Middle frontal gyrus (tissue), 1 donor: ENCODE data around the gene CCDC175.

Experiments
- DNase-seq: peaks from one replicate; pipeline ENCODE4 v3.0.0-alpha.2; 2015; ENCODE audit warnings: low spot score; ENCODE audit errors: extremely low spot score

Gene CCDC175

DNA sequence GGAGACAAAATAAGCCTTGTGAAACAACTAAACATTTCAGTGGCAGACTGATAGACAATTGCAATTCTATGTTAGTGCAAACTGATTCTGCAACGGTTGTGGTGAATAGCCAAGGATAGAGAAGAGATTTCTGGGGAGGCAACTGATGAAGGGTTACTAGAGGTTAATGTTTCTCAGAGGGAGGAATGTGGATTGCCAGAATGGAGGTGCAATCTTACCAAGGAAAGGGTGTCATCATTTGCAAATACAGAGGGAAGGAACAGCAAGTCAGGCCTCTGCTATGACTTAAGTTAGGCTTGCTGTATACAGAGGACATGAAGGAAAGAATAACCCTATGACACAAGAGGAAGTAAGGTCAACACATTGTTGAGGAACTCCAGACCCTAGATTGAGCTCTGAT lies 35.8 kb downstream of the CCDC175 start:
- no peak for DNase-seq

DNA sequence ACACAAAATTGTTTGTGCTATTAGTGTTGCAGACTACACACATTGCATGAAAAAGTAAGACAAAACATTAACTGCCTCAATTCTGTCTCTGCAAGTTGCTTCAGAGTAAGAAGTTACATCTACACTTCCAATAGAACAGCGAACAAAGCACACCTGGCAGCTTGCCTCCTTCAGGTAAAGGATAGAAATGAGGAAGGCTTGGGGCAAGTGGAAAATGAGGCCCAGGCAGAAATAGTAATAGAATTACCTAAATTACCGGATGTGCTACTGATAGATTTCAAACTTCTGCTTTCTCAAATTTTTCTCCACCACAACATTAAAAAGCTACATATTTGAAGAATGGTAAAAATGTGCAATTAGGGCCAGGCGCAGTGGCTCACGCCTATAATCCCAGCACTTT lies 37.7 kb downstream of the CCDC175 start:
- DNase-seq, result no peak

DNA sequence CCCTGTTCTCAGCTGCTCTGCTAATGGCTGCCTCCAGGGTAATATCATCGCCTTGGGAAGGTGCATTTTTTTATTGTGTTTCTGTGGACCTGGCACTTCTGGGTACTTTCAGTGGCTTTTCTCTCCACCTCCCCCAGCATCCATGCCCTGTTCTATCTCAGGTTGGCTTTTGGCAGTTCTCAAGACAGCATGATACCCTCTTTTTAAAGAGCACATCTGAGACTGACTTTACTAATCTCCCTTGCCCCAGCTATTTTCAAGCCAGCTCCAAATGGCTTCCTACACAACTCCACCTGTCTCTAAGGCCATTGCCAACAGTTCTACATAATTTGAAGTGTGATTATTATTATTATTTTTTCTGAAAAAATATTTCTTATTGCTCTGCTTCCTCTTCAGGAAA lies 39.1 kb downstream of the CCDC175 start:
- no peak for DNase-seq

DNA sequence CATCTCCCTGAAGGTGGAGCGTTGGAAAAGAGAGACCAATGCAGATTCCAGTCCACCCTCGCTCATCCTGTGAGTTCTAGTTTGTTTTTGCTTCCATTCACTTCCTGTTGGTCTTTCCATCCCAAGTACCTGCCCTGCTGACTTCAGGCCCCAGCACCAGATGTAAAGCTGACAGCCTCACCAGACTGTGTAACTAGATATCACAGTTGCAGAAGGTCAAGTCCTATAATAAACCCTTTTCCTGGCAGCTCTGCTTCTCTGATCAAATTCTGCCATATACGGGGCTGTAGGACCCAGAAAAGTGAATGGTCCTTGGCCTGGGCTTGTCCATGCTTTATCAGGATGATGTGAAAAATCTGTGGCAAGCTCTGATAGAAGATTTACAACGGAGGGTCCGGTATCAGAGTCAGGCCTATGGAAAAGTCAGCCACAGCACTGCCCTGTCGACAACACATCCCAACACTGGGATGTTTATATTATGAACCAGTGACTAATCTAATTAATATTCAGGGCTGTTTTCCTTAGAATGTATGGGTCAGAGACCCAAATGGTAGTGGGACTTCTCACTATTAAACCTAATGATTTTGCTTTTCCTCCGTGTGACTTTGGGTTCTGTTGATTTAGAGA lies 42.1 kb downstream of the CCDC175 start:
- no peak for DNase-seq

DNA sequence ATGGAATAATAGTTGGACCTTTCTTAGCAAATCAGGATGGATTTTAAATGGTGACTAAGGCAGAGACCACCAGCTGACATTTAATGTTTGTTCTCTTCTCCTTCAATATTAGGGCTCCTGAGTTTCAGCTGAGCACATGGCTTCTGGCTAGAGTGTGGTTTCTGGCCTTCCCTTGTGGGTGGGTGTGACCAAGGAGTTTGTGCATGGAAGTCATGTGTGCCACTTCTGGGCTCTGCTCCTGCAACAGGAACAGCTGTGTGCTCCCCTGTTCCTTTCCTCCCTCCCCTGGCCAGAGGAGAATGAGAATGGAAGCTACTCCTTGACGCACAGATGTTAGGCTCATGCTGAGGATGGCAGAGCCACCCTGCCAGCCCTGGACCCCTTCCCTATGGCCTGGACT lies 44.2 kb downstream of the CCDC175 start:
- DNase-seq, result no peak

DNA sequence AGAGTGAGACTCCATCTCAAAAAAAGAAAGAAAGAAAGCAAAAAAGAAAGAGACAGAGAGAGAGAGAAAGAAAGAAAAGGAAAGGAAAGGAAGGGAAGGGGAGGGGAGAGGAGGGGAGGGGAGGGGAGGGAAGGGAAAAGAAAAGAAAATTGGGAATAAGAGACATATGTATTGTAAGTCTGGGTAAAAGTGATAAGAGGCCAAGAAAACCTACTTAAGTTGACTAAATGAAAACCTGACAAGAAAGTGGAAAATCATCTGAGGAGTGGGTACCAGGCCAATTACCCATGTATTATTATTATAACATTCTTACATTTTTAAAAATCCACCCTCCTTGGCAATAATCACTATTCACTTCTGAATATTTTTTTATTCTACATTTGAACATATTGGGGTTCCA lies 46.3 kb downstream of the CCDC175 start:
- no peak for DNase-seq

DNA sequence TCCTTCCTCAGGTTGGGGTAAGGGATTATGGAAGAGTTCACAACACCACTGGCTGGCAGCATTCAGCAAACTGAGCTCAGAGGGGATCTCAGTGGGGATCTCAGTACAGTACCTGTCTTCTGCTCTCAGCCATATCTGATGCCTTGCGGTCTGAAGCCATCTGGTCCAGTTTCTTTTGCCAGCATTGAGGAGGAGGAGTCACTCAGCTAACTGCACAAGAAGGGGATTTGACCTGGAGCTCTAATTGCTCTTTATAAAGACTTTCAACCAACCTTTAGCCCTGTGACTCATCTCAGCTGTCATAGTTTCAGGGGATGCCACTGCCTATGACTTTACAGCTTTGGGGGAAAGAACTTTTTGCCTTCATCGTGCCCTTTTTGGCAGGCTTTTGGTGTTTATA lies 47.4 kb downstream of the CCDC175 start:
- no peak for DNase-seq

DNA sequence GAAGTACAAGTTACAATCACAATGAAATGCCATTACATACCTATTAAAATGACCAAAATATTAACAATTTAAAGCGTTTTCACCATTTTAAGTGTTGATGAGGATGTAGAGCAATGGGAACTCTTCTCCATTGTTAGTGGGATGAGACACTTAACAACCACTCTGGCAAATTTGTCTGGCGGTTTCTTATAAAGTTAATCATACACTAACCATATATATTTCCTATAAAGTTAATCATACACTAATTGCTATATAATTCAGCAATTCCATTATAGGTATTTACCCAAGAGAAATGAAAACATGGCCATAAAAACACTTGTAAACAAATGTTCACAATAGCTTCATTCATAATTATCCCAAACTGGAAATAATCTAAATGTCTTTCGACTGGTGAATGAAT lies 56.4 kb downstream of the CCDC175 start:
- no peak for DNase-seq

DNA sequence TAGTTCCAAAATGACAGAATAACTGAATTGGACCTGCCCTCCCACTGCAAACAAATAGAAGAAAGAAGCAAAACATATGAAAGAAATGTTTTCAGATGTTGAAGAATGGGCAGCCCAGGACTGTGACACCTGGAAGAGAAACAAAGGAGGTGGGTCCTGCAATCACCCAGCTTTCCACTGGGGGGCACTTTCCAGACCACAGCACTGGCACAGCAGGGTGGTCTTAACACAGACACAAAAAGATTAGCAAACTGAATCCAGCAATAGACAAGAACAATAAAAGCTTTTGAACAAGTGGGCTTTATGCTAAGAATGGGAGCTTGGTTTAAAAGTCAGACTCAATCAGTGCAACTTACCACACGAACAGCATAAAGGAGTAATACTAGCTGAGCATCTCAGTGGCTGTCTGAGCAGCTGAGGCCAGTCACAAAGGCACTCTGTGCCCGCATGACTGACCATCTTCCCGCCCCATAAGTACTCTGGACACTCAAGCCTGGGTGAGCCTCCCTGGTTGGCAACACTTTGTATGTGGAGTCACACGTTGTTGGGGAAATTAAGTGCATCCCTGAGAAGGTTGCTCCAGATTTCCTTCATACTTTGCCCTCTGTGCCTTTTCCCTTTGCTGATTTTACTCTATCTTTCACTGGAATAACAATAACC lies 64.6 kb downstream of the CCDC175 start:
- no peak for DNase-seq

DNA sequence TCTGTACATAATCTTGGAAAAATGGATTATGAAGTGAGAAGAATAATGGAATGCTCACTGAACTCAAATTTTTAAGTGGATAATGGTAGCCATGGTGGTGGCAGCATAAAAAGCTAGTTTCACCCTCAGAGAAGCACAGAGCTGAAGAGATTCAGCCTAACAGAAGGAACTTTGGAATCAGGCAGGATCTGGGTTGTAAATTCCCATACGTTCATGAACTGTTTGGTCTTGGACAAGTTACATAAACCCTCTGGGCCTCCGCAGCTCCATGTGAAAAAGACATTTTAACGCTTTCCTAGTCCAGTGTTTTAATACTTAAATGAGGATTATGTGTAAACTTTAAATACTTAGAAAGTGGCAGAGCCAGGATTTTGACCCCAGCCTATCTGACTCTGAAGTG lies 65.6 kb downstream of the CCDC175 start:
- no peak for DNase-seq

DNA sequence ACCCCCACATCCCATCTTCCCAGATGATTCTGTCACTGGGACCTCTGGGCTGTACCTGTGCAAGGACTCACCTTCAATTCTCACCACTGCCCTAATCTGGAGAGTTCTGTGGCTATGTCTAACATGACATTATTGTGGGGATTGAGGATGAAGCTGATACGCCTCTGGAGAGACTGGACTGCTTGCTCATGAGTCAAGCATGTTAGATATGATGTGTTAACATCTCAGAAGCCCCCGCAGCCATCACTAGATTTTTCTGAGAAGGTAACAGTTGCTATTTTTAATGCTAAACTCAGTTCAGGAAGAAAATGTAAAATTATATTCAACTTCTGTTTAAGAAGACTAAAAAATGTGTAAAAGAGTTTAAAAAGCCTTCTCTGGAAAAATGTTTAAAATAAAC lies 66.6 kb downstream of the CCDC175 start:
- no peak for DNase-seq

DNA sequence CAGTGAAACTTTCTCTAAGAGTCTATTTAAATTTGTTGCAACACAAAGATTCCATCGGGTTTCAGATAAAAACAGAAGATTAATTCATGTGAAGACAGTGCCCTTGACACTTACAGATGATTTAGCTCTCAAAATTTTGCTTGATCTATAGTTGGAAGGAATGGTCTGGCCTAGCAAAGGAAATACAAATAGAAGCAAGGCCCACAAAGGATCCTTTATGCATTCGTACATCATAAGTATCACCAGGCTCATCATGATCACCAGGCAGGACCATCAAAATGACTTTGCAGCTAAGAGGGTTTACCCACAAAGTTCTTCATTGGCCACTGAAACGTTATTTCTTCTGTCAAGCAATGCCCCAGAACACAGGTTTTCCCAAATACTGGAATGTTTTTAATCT lies 67.5 kb downstream of the CCDC175 start:
- no peak for DNase-seq

DNA sequence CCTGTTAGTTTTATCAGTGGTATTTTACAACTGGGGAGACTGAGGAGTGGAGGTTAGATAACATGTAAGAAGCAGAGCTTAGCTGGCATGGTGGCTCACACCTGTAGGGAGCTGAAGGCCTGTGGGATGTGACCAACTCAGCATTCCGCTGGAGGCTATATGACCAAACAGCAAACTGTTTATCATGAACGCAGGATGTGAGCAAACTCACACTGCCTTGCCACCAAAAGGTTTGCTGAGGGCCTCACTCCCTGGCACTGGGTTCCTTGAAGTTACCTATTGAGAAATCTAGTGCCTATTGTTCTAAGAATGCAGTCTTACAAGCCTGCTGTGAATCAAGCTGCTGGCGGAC lies 68.9 kb downstream of the CCDC175 start:
- DNase-seq, result no peak

DNA sequence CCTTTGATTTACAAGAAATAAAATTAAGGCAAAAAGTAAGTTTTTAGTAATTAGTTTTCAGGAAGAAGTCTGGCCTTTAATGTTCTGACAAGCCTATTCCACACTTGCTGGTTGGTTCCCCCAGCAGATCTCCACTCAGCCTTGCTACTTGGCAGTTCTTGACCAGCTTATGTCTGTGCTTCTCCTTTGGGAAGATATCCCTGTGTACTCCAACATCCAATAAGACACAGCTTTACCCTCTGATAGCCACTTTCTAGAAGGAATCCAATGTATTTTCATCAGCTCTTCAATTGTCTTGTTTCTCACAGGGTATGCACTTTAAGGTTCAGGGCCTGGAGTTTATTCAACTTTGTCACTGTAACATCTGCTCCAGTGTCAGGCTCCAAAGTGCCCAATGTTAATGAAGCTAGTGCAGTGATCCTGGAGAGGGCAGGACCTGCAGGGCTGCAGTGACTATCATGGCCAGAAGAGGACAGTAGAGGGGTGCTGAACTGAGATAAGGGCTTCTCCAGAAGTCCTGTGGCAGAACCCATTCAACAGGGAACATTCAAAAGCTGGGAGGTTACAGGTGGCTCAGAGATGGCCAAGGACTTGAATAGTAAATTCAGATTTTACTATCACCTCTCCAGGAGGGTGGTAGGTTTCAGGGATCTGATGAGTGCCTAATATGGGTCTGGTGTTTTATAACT lies 69.4 kb downstream of the CCDC175 start:
- no peak for DNase-seq

DNA sequence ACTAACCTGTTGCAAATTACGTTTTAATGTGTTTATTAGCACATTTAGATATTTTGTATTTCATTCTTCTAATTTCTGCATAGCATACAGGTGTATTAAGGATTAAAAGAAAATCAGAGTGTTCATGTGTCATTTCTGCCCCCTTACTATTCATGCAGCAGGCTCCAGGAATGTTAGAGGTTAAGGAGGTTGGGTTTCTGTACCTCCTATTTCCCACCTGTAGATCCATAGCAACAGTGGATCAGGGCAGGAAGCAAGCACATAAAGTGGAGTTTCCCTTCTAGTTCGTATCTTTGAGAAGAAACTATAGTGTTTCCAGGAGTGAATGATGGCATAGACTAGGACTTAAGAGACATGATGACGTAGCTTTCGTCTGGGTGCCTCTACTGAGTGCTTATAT lies 73.4 kb downstream of the CCDC175 start:
- no peak for DNase-seq

DNA sequence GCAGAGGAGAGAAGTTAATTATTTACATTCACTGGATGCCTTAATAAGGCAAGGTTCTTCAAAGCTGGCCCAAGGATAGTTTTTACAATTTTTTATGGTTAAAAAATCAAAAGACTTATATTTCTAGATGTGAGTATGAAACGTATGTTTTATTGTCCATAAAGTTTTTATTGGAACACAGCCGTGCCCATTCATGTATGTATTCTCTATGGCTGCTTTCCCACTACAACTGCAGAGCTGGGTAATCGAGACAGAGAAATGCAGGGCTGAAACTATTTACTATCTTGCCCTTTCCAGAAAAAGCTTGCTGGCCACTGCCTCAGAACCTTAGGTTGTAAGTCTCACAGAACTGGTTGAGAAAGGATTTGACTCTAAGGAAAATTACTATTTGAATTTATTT lies 75.9 kb downstream of the CCDC175 start:
- no peak for DNase-seq

DNA sequence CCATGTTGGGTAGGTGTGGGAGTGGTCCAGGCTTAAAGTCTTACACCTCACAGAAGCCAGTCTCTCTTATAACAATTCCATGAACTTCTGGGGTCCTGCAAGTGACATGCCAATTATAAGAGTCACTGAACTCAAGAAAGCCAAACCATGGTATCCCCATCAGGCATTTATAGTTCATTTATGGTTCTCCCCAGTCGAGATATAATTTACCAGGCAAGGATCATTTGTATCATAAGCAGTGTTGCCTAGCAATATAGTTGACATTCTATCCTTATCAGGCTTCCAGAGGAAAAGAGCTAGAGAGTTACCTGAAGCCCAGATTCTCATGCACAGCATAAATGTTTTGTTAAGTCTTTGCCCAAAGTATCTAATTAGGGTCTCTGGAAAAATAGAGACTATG lies 84.2 kb downstream of the CCDC175 start:
- DNase-seq, result no peak

DNA sequence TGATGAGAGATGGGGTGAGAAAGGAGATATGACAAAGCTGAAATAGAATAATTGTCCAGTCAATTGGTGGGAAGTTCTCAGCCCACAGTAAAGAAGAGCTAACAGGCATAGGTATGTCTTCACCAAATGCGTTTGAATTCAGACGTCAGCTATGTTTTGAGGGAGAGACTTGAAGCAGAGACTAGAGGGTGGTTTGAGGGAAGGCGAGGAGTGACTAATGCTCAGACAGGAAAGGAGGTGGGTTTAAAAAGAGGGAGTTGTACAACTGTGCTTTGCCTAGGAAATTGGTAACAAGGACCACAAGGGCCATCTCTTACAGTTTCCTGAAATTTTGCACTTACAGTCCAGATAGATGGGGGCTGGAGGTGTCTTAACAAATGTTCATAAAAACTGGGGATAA lies 85.9 kb downstream of the CCDC175 start:
- no peak for DNase-seq

DNA sequence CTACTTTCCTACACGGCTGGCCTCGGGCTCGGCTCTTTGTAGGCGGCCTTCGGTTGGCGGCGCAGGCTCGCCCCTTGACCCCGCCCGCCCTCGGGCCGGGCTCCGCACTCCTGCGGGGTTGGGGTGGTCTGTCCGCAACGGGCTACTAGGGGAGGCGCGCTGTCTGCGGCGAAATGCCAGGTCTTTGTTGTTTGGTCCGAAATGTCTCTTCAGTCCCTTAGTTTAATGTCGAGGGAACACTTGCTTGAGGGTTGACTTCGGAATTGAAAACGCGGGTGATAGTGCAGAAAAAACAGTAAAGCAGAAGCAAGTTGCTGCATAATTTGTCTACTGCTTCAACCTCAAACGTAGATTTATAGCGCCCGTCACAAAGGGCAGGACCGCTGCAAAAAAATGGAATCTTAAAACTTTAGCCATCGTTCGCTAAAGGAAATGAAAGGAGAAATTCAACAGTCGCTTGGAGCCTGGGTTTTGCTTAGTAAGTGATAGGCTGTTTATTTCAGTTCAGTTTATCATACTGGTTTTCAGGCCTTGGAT lies 91.9 kb downstream of the CCDC175 start:
- no peak for DNase-seq

DNA sequence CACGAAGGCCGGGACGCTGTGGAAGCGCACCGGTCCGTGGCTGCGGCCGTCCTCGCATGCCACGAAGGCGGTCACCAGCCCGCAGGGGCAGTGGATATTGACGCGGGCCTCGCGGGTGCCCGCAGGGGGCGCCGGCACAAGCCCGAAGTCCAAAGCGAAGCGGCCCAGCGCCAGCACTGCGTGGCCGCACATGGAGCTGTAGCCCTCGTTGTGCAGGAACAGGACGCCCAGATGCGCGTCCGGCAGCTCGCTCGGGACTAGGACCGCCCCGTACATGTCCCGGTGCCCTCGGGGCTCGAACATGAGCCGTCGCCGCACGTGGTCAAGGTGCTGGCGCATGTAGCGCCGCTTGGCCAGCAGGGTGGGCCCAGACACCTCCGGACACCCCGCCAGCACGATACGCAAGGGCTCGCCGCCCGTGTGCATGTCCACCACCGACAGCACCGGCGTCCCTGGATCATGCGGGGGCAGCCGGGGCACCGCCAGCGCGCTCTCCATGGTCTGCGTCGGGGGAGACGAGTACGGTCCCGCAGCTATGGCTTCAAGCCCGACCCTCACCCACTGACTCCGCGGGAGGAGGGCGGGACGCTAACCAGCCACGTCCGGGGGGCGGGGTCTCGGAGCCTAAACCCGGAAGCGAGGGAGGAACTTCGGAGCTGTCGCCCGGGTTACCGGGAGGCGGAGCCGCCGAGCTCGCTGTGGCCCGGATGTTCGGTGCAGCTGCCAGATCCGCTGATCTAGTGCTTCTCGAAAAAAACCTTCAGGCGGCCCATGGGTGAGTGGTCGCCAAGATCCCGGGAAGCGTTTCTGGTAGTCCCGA lies 92.6 kb downstream of the CCDC175 start, which contains the start of the genes JKAMP and L3HYPDH:
JKAMP (plus strand) TSS at position 699 of the 820 bp plus-strand sequence; CDS start at position 772, 73 bp downstream.
L3HYPDH (minus strand) TSS at position 590 of the 820 bp plus-strand sequence; CDS start at position 498, 92 bp downstream.
- DNase-seq, result peak; percentile 94

DNA sequence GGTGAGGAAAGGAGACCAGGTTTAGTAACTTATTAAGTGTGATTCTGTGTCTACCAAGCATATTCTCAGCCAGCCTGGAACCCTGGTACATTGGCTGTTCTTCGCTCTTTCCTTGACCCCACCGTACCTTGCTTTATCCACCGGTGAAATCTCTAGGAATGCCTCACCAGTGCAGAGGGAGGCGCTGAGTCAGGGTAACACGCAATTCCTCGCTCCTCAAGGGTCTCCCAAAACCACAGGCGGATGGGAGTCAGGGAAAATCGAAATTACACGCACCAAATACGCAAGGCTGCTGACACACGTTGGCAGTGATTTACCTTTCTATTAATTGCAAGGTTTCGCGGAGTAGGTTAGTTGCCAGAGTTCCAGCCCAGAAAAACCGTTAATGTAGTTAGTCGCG lies 93.2 kb downstream of the CCDC175 start:
- DNase-seq, result no peak
